Measurements from ENCODE around the gene MAP3K3. TPM values are rescaled to one million over a fixed set of nuclear protein-coding genes. Genes with fewer than 3 reads are reported as not detected.

MAP3K3 gene
- total RNA-seq, 2 experiments from 2014 or later: 75.8 to 78.1 TPM

GRCh38 chr17:63635290-63635689 is 13.1 kb downstream of the MAP3K3 start:
- TF ChIP-seq CTCF (IDR thresholded peaks at IDR 0.05): no peak
- H3K27me3 ChIP-seq (ENCODE audit: control insufficient read depth in 1 of 2, insufficient read depth in 2 of 2, low read length in 2 of 2): no peaks in the 10 kb centered on the region
- intact Hi-C loops (cut with DNase I, micrococcal nuclease): no loop called here
- no peak overlapping the region for H3K4me3 Mint-ChIP-seq
- H3K4me1 ChIP-seq (ENCODE audit: insufficient read depth, low read length): peaks cover 10% of the 10 kb centered on the region
- H3K9me3 Mint-ChIP-seq: no peaks in the 10 kb centered on the region
- no peaks in the 10 kb centered on the region for H3K27me3 Mint-ChIP-seq
- ChIA-PET POLR2A (no interaction called here), CTCF (no interaction called here)
- no peak overlapping the region for H3K27ac ChIP-seq (ENCODE audit: low read depth in 1 of 2, low read length in 2 of 2)
- peaks cover 66% of the 10 kb centered on the region for H3K36me3 ChIP-seq (ENCODE audit: insufficient read depth, low read length)
- no peak for DNase-seq
- ATAC-seq (ENCODE audit: poor library complexity): no peak
- H3K4me1 Mint-ChIP-seq (ENCODE audit: low read depth): peaks cover 62% of the 10 kb centered on the region
- no peak overlapping the region for H3K27ac Mint-ChIP-seq
- no peaks in the 10 kb centered on the region for H3K9me3 ChIP-seq (ENCODE audit: control insufficient read depth in 1 of 2, insufficient read depth in 1 of 2, low read length in 2 of 2)
- H3K4me3 ChIP-seq (ENCODE audit: low read length): no peak overlapping the region
- peaks cover 83% of the 10 kb centered on the region for H3K36me3 Mint-ChIP-seq (ENCODE audit: low read depth)

GRCh38 chr17:63635787-63636186 is 13.6 kb downstream of the MAP3K3 start:
- Mint-ChIP-seq H3K27me3 (no peaks in the 10 kb centered on the region), H3K4me3 (no peak overlapping the region), H3K4me1 (ENCODE audit: low read depth) (peaks cover 59% of the 10 kb centered on the region), H3K36me3 (ENCODE audit: low read depth) (peaks cover 84% of the 10 kb centered on the region), H3K9me3 (no peaks in the 10 kb centered on the region), H3K27ac (peak overlapping the region; percentile 66)
- CTCF ChIA-PET: no interaction called here
- DNase-seq (no peak), ATAC-seq (ENCODE audit: poor library complexity) (no peak)
- H3K4me1 ChIP-seq (ENCODE audit: insufficient read depth, low read length): peaks cover 10% of the 10 kb centered on the region
- intact Hi-C loops (cut with DNase I, micrococcal nuclease): no loop called here
- H3K4me3 ChIP-seq (ENCODE audit: low read length): no peak overlapping the region
- H3K36me3 ChIP-seq (ENCODE audit: insufficient read depth, low read length): peaks cover 66% of the 10 kb centered on the region
- H3K27ac ChIP-seq (ENCODE audit: low read depth in 1 of 2, low read length in 2 of 2): no peak overlapping the region
- no peak for TF ChIP-seq CTCF (IDR thresholded peaks at IDR 0.05)
- H3K27me3 ChIP-seq (ENCODE audit: control insufficient read depth in 1 of 2, insufficient read depth in 2 of 2, low read length in 2 of 2): no peaks in the 10 kb centered on the region
- no peaks in the 10 kb centered on the region for H3K9me3 ChIP-seq (ENCODE audit: control insufficient read depth in 1 of 2, insufficient read depth in 1 of 2, low read length in 2 of 2)
- POLR2A ChIA-PET: interaction anchor here (0.8 to 1.2 kb wide), 2 partner anchors 15 to 58 kb away, joined by 3 read pairs; no protein-coding TSS in a partner anchor

- no peak for TF ChIP-seq CTCF (IDR thresholded peaks at IDR 0.05)
- POLR2A ChIA-PET: interaction anchor here (0.9 to 2.0 kb wide), 3 partner anchors 55 to 135 kb away, joined by 3 to 9 read pairs (median 3); partner anchors contain the start of genes CCDC47 and DDX42
- intact Hi-C loops (cut with DNase I, micrococcal nuclease): no loop called here
- no peak overlapping the region for H3K4me3 Mint-ChIP-seq
- no peaks in the 10 kb centered on the region for H3K9me3 ChIP-seq (ENCODE audit: control insufficient read depth in 1 of 2, insufficient read depth in 1 of 2, low read length in 2 of 2)
- H3K4me1 ChIP-seq (ENCODE audit: insufficient read depth, low read length): peaks cover 10% of the 10 kb centered on the region
- H3K4me3 ChIP-seq (ENCODE audit: low read length): no peak overlapping the region
- DNase-seq (no peak), ATAC-seq (ENCODE audit: poor library complexity) (no peak)
- no peak overlapping the region for H3K27ac ChIP-seq (ENCODE audit: low read depth in 1 of 2, low read length in 2 of 2)
- peaks cover 52% of the 10 kb centered on the region for H3K36me3 ChIP-seq (ENCODE audit: insufficient read depth, low read length)
- H3K36me3 Mint-ChIP-seq (ENCODE audit: low read depth): peaks cover 71% of the 10 kb centered on the region
- peaks cover 39% of the 10 kb centered on the region for H3K4me1 Mint-ChIP-seq (ENCODE audit: low read depth)
- peak overlapping the region; percentile 6 for H3K27ac Mint-ChIP-seq
- CTCF ChIA-PET: interaction anchor here (0.8 kb wide), 1 partner anchor 12 kb away, joined by 3 read pairs; no protein-coding TSS in a partner anchor
- no peaks in the 10 kb centered on the region for H3K27me3 Mint-ChIP-seq
- no peaks in the 10 kb centered on the region for H3K9me3 Mint-ChIP-seq
- H3K27me3 ChIP-seq (ENCODE audit: control insufficient read depth in 1 of 2, insufficient read depth in 2 of 2, low read length in 2 of 2): no peaks in the 10 kb centered on the region
Observed at GRCh38 chr17:63639125-63639524, 16.9 kb downstream of the MAP3K3 start.

Data from CD4-positive, alpha-beta T cell (primary cell).